Renal cortical epithelial cell (primary cell): Measurements from ENCODE around the gene LETM1. TPM values are rescaled to one million over a fixed set of nuclear protein-coding genes. Genes with fewer than 3 reads are reported as not detected.
A peak's percentile ranks its signal among the peaks of the same experiment; 100 is the strongest.

Source experiments
- DNase-seq: peaks from one replicate; pipeline ENCODE4 v3.0.0-alpha.2; 2011; ENCODE audit warnings: low read depth
- total RNA-seq: library from RNA; depleted of rRNA; stranded (reverse); fragments of >200 nt; gene quantifications from 2 replicates; pipeline ENCODE4 v1.2.3, GENCODE V29; 2014

LETM1 gene
- 94.6 and 102 TPM in 2 replicates for total RNA-seq

DNA sequence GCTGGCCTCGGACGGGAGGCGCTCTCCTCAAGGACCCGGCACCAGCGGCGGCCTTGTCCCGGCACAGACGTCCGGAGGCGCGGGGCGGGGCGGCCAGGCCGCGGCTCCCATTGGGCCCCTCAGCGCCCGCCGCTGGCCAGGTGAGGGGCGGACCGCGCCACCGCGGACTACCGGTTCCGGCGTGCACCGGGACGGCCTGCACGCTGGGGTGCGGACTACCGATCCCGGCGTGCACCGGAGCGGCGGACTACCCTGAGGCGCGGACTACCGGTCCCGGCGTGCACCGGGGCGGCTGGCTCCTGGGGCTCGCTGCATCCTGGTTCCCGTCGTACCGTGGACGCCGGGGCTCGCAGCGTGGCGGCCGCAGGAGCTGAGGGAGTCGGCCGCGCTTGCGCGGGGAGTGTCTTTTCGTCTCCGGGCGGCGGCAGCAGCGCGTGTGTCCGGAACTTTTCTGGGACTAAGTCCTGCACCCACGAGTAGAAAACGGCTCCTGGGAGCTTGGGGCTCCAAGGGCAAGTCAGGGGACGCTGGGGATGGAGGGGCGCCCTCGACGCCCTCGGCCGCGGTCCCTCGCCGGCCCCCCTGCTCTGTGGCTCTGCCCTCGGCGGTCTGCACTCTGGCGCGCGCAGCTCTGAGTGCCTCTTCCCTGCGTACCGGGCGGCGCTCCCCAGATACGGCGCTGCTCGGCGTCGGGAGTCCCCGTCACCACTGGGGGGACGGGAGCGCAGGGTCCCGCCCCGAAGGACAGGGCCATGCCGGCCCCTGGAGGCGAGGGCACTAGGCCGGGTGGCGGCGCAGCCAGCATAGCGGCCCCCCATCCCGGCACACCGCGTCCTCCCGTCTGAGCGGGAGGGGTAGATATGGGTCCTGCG, at the start of gene LETM1:
LETM1 (minus strand) TSS at position 86 of the 872 bp plus-strand sequence. CDS start 206 bp downstream, outside the sequence.
- DNase-seq, result peak; percentile 84

DNA sequence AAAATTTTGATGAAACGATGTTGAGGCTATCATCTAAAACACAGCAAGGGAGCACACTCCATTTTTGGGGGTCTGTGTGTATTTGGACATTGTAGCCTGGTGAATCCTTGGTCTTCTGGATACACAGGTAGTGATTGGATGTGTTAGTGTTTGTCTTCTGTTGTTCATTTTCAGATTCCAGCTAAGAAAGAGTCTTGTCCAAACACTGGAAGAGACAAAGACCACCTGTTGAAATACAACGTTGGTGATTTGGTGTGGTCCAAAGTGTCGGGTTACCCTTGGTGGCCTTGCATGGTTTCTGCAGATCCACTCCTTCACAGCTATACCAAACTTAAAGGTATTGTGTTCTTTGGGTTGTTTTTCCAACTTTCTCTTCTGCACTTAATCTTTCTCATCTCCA, 48.1 kb upstream of the LETM1 start:
- no peak for DNase-seq

DNA sequence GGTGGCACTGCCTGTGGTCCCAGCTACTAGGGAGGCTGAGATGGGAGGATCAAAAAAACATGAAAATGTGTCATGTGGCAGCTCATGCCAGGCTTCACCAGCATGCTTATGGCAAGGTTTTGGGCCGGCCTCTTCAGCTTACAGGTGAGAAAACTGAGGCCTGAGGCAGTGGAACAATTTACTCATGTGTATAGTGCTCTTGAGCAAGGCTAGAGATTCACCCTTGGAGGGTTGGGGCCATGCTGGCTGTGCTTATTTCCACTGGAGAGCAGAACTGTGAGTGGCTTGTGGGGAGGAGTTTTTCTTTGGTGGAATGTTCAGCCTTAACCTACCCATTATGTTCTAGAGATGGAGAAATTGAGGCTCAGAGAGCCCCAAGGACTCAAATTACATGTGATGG, 47.1 kb upstream of the LETM1 start:
- DNase-seq, result no peak

DNA sequence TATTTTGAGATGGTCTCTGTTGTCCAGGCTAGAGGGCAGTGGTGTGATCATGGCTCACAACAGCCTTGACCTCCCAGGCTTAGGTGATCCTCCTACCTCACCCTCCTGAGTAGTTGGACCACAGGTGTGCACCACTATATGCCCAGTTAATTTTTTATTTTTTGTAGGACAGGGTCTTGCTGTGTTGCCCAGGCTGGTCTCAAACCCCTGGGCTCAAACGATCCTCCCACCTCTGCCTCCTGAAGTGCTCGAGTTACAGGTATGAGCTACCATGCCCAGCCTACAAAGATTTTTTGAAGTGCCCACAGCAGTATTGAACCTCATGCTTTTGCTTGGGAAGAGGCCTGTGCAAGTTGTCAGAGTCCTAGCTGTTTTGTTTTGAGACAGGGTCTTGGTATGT, 46.3 kb upstream of the LETM1 start:
- no peak for DNase-seq

DNA sequence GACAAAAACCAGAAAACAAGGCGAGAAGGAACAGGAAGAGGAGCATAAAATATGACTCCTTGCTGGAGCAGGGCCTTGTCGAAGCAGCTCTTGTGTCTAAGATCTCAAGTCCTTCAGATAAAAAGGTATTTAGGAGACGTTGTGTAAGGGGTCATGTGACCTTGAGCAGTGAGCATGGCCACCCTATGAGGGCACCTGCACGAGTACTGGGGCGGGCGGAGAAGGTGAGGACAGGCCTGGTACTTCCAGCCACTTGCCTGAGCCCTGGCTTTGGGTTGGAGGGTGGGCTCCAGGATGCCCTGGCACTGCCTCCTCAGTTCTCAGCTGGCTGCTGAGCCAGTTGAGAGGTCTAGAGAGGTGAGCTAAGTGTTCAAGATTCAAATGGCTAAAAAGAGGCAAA, 45.2 kb upstream of the LETM1 start:
- no peak for DNase-seq

DNA sequence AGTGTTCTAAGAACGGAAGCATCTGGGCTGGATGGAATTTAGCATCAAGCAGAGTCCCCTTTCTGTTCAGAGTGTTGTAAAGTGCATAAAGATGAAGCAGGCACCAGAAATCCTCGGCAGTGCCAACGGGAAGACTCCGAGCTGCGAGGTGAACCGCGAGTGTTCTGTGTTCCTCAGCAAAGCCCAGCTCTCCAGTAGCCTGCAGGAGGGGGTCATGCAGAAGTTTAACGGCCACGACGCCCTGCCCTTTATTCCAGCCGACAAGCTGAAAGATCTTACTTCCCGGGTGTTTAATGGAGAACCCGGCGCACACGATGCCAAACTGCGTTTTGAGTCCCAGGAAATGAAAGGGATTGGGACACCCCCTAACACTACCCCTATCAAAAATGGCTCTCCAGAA, 44.7 kb upstream of the LETM1 start:
- DNase-seq, result no peak

DNA sequence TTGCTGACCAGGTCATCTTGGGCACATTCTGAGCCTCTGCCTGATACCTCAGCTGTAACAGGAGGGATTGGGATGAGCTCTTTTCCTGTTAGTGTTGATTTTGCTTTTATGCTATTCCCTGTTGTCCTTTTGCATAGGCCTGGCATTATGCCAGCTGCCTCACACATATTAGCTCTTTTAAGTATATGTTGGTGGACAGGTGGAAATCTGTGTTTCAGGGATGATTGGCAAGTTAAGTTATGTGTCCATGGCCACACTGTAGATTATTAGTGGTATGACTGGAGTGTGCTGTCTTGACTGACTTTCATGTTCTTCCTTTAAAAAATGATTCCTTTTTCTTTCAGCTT, 44.1 kb upstream of the LETM1 start:
- no peak for DNase-seq

DNA sequence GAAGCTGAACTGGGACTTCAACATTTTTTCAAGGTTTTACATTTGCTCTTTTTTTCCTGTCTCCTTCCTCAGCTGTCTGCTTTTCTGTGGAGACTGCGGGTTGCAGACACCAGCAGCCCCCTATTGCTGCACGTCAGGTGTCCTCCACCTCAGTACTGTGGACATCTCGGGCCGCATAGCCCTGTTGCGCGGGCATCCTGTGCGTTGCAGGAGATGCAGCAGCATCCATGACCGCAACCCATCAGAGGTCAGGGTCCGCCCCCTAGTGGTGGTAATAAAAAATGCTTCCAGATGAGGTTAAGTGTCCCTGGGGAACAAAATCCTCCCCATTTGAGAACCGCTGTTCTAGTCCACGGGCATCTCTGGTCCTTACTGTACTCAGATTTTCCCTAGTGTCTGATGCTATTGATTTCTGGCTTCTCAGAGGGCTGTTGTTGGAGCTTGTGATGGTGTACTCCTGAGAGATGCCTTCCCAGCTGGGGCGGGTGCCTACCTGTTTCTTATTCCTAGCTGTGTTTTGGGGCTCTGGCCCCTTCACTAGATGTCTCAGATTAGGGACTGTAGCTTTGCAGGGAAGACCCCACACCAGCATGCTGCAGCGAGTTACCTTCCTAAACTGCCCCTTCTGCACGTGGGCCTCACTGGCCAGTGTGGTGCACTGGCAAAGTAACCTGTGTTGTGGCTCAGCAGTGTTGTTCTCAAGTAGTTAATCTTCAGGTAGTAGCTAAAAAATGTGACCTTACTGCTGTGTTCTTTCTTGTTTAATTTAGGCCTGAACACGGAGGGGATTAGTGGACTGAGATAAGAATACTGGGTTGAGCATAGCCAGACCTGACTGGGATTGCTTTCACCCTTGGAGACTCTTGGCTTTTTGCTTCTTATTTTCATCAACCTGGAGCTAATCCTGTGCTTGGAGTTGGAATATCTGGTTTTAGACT, 43.5 kb upstream of the LETM1 start:
- peak; percentile 47 for DNase-seq

DNA sequence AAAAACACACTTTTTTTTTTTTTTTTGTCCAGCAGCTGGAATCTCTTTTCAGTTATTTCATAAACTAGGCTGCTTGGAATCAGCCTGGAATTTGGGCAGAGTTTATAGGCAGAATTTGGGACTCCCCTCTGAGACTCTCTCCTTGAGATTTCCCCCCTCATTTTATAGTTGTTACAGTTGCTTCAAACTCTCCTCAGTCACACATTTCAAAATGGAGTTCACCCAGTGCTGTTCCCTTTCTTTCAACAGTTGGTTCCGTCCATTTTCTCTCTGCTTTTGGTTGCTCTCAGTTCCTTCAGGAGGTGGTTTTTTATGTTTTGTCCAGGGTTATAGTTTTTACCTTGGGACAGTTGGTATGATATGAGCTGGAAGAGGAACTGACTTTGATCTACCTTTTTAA, 42.7 kb upstream of the LETM1 start:
- no peak for DNase-seq

DNA sequence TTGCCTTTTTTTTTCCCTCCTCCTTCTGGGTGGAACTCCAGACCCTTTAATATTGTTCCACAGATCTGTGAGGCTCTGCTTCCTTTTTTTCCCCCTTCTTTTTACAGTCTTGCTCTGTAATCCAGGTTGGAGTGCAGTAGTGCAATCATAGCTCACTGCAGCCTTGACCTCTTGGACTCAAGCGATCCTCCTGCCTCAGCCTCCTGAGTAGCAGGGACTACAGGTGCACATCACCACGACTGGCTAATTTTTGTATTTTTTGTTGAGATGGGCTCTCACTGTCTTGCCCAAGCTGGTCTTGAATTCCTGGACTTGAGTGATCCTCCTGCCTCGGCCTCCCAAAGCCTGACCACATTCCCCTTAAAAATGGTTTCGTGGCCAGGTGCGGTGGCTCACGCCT, 42.1 kb upstream of the LETM1 start:
- no peak for DNase-seq

DNA sequence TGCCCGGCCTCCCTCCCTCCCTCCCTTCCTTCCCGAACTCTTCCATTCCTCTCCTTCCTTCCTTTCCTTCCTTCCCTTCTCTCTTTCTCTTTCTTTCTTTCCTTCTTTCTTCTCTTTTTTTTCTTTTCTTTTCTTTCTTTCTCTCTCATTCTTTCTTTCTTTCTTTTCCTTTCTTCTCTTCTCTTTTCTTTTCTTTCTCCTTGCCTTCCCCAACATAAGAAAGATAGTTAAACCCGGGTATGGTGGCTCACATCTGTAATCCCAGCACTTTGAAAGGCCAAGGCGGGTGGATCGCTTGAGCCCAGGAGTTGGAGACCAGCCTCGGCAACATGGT, 40.7 kb upstream of the LETM1 start:
- no peak for DNase-seq

DNA sequence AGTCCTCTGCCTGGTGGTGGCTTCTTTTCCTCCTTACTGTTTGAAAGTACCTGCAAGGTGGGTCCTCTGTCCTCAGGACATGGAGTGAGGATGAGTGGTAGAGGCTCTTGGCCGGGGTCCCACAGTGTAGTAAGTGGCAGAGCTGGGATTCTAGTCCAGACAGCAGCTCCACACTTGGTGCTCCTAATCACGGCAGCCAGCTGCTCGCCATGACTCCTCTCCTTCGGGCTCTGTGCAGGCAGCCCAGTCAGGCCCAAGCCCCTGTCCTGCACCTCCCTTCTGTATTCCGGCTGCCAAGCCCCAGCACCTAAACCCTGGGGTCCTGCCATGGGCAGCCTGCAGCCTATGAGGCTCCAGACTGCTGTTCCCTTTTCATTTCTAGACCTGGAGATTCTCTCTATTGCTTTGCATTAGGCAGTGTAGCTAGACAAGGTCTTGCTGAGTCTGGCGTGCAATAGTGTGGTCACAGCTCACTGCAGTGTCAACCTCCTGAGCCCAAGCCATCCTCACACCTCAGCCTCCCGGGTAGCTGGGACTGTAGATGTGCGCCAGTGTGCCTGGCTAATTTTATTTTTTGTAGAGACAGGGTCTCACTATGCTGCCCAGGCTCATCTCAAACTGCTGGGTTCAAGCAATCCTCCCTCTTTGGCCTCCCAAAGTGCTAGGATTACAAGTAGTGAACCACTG, 40.2 kb upstream of the LETM1 start:
- DNase-seq, result no peak

DNA sequence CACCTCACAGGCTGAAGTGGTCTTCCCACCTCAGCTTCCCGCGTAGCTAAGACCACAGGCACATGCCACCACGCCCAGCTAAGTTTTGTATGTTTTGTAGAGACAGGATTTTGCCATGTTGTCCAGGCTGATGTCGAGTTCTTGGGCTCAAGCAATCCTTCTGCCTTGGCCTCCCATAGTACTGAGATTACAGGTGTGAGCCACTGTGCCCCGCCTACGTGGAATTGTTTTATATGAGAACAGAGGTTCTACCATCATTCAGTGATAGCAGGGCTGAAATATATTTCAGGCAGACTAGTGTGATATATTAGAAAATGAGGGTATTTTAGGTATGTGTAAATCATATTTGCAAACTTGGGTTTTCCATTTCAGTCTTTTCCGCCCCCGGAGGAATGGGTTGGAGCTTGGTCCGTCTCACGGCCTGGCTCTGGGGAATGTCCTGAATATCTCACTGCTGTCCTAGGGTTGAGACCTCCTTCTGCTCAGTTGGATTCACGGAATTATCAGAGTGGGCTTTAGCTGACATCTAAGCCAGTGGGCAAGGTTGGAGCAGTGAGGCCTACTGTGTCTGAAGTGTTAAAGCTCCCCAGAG, 35.1 kb upstream of the LETM1 start:
- DNase-seq, result no peak

DNA sequence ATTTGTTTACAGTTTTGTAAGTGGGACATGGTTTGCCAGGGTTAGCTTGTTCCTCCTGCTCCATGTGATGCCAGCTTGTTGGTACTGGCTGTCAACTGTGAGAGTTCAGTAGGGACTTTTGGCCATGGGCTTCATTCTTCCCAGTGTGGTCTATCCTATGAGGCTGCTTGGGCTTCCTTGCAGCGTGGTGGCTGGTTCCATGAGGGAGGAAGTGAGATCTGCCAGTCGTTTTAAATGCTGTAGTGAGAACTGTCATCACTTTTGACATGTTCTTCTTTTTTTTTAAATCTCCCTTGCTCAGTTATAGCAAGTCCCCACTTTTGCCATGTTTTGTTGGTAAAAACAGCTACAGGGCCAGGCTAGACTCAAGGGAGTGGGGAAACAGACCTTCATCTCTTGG, 31.1 kb upstream of the LETM1 start:
- DNase-seq, result no peak

DNA sequence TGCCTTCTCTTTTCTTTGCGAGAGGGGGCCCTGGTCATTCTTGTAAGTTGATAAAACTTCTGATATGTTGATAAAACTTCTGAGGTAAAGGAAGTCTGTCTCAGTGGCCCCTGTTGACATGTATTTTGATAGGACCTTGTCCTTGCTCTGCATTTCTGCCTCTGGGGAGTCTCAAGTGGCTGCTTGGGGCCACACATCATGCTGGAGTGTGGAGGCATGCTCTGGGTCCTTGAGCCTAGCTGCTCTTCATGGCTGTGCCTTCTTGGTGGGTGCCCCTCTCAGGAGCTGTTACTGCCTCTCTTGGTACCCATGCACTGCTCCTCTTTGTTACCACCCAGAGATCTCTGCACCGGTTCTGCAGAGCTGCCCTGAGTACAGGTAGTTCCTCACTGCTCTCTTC, 29.5 kb upstream of the LETM1 start:
- no peak for DNase-seq

DNA sequence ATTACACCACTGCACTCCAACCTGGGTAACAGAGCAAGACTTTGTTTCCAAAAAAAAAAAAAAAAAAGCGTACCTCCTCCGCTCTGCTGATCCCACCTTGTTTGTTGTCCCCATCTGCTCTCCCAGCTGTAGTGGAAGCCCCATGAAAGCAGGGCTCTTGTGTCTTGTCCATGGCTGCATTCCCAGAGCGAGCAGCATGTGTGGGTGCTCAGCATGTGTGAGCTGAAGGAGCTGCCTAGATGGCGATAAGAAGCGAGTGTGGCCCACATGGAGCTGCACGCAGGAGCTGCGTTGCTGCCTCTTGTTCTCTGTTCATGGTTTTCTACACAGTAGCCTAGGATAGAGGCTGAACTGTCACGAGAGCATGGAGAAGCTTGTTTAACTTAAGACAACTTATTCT, 27.6 kb upstream of the LETM1 start:
- DNase-seq, result no peak

DNA sequence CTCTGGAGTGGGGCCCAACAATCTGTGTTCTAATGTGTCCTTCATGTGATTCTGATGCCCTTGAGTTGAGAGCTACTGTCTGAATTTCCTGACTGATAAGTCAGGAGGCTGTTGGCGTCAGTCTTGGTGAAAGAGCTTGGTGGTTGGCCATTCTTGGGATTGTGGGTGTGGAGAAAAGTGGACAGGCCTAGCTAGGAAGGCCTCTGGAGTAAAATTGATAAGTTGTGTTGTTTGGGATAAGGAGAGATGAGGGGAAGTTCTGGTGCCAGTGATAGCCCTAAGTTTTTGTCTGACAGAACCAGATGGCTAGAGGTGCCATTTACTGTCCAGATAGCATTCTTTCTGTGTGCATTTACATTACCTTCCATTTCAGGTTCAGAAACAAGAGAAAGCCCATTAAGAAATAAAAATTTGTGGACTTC, 26.9 kb upstream of the LETM1 start:
- no peak for DNase-seq

DNA sequence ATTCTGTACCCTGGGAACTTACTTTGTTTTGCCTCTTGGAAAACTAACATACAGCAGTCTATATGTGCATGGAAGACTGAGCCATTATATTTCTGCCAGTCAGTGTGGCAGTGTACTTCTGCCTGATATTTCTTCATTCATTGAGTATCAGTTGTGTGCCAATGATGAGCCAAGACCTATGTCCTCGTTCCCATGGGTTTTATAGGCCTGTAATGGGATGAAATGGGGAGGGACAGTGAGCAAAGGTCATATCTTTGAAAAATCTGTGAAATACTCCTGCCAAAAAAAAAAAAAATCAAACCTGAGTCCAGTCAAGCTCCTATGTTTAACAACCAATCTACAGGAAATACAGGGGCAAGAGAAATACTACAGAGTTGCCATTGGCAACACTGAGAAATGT, 24.4 kb upstream of the LETM1 start:
- DNase-seq, result no peak

DNA sequence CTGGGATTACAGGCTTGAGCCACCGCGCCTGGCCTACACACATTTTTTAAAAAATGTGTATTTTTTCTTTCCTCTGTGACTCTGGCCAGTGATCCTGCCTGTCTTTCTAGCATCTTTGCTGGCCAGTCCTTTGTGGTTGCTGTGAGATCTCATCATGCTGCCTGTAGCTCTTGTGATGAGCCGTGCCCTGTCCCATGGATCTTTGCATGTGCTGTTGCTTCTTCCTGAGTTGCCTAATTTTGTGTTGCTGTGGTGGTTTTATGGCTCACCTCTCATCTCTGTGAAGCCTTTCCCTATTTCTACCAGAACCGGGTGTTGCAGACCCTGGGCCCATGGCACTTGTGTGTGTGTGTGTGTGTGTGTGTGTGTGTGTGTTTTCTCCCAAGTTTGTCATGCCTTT, 23.5 kb upstream of the LETM1 start:
- no peak for DNase-seq

DNA sequence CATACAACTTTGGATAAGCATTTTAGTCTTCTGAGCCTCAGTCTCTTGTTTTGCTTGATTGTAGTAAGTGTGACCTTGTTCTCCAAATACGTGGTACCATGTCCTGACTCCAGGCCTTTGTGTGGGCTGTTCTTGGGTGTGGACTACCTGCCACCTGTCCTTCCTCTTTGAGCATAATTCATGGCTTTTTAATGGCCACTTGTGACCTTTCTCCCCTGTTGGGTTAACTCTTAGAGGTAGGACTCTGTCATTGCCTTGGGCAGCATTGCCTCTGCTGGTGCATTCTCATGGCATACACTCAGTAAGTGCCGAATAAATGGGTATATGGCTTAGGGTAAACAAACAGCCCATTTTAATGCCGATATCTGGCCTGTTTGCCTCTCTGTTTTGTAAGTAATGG, 18.2 kb upstream of the LETM1 start:
- peak; percentile 39 for DNase-seq

DNA sequence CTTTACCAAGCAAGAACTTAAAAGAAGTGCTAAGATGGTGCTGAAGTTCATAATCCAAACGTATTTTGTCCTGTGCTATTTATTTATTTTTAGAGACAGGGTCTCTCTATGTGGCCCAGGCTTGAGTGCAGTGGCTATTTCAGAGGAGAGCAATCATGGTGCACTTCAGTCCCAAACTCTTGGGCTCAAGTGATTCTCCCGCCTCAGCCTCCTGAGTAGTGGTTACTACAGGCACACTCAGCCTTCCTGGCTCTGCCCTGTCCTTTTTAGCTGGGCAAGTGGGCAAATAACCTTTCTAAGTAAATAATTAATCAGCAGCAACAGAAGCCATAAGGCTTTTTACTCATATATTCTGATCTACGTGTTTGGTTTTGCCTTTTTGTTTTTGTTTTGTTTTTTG, 17.8 kb upstream of the LETM1 start:
- DNase-seq, result peak; percentile 59

DNA sequence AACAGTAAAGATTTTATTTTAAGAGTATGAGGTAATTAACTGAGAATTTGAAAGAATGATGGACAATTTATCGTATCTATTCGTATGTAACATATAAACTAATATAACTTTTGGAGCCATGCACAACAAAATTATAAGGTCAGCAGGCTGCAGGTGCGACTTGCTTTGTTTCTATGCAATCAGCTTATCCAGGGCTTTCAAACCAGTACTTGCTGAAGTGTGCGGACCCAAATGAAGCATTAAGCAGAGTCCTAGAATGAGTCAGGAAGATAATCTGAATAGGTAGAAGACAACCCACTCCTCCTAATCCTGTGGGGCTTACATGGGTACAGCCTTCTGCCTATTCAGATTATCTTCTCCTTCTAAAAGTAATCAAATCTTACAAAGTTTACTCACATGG, 17.3 kb upstream of the LETM1 start:
- DNase-seq, result no peak
